GM12878 (cell line): ENCODE results near the gene MAML3.

Source experiments
- BACH1 ChIP-seq: fragments of 450-650 bp; IDR thresholded peaks from 2 replicates; pipeline ENCODE4 v1.6.1; 2017; ENCODE audit warnings: mild to moderate bottlenecking, borderline replicate concordance
- BRCA1 ChIP-seq: IDR thresholded peaks from 2 replicates; pipeline ENCODE4 v1.6.1; 2011; ENCODE audit warnings: low read depth, low read length, improper control_type of control experiment
- JUND ChIP-seq: IDR thresholded peaks from 2 replicates; pipeline ENCODE4 v1.6.1; 2012; ENCODE audit warnings: low read depth, mild to moderate bottlenecking, low read length, improper control_type of control experiment, moderate library complexity
- POLR2AphosphoS5 ChIP-seq: IDR thresholded peaks from 2 replicates; pipeline ENCODE4 v1.6.1; 2011; ENCODE audit warnings: mild to moderate bottlenecking, low read length, inconsistent platforms
- SIN3A ChIP-seq: IDR thresholded peaks from 2 replicates; pipeline ENCODE4 v1.6.1; 2012; ENCODE audit warnings: low read depth, low read length, improper control_type of control experiment
- TAF1 ChIP-seq: IDR thresholded peaks from 2 replicates; pipeline ENCODE4 v1.6.1; 2011; ENCODE audit warnings: mild to moderate bottlenecking, low read depth, low read length, borderline replicate concordance
- ZNF687 ChIP-seq: fragments of 450-650 bp; IDR thresholded peaks from 2 replicates; pipeline ENCODE4 v1.6.1; 2017; ENCODE audit warnings: mild to moderate bottlenecking, moderate library complexity
- TF ChIP-seq, protein P1 (sequence below), 3 experiments: IDR thresholded peaks in 2 of 3; conservative IDR thresholded peaks in 1 of 3; 2 replicates each; pipeline ENCODE4 v1.5.1; 2011; ENCODE audit warnings: low read depth in 3 of 3, low read length in 3 of 3, mild to moderate bottlenecking in 3 of 3, control low read depth in 2 of 3, moderate library complexity in 2 of 3, inconsistent platforms in 1 of 3, mixed read lengths in 1 of 3; ENCODE audit not compliant: control insufficient read depth in 2 of 3, insufficient read depth in 1 of 3; ENCODE audit errors: extremely low read depth in 1 of 3

DNA sequence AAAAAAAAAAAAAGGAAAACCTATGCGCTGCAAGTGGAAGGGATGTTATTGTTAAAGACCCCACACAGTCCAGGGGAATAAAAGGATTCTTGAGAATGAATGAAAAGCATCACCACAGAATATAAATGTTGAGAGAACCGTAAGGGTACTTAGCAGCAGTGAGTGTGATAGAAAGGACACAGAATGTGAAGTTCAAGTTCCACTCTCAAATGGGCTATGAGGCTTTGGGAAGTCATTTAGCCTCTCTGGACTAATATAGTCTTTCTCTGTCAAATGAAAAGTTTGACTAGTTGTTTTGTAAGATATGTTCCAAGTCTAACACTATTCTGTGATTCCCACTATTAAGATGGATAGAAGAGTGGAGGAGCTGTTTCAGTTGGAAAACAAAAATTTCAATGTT lies 35.8 kb upstream of the MAML3 start:
- no peak for TF ChIP-seq JUND
- TF ChIP-seq BRCA1 = no peak
- TF ChIP-seq BACH1 = no peak
- no peak for TF ChIP-seq POLR2AphosphoS5
- TF ChIP-seq, protein P1, sequence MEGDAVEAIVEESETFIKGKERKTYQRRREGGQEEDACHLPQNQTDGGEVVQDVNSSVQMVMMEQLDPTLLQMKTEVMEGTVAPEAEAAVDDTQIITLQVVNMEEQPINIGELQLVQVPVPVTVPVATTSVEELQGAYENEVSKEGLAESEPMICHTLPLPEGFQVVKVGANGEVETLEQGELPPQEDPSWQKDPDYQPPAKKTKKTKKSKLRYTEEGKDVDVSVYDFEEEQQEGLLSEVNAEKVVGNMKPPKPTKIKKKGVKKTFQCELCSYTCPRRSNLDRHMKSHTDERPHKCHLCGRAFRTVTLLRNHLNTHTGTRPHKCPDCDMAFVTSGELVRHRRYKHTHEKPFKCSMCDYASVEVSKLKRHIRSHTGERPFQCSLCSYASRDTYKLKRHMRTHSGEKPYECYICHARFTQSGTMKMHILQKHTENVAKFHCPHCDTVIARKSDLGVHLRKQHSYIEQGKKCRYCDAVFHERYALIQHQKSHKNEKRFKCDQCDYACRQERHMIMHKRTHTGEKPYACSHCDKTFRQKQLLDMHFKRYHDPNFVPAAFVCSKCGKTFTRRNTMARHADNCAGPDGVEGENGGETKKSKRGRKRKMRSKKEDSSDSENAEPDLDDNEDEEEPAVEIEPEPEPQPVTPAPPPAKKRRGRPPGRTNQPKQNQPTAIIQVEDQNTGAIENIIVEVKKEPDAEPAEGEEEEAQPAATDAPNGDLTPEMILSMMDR (IDR thresholded peaks at IDR 0.05 in 2 of 3, conservative IDR thresholded peaks at IDR 0.05 in 1 of 3; ENCODE audit: control insufficient read depth in 2 of 3, extremely low read depth in 1 of 3, insufficient read depth in 1 of 3, low read depth in 3 of 3, low read length in 3 of 3) = no peak
- no peak for TF ChIP-seq TAF1
- TF ChIP-seq SIN3A = no peak
- no peak for TF ChIP-seq ZNF687
